Measurements from ENCODE around the gene WDR73. TPM values are rescaled to one million over a fixed set of nuclear protein-coding genes. Genes with fewer than 3 reads are reported as not detected.

The WDR73 gene
- polyA plus RNA-seq, 3 donors, result 12.1 to 19.9 (median 14.3) TPM

GRCh38 chr15:84638103-84638502 is 16.0 kb downstream of the WDR73 start:
- H3K79me2 ChIP-seq (ENCODE audit: insufficient read depth, low read length), result peaks cover 15% of the 10 kb centered on the region
- peaks cover 18% of the 10 kb centered on the region for H3K4me1 Mint-ChIP-seq
- no peaks in the 10 kb centered on the region for H3K9me3 Mint-ChIP-seq
- no peak overlapping the region for H3K4me3 Mint-ChIP-seq
- no peaks in the 10 kb centered on the region for H3K9me3 ChIP-seq (replicated peaks in 1 of 2; ENCODE audit: control insufficient read depth in 1 of 2, insufficient read depth in 1 of 2, low read length in 2 of 2)
- H3K4me2 ChIP-seq (replicated peaks; ENCODE audit: extremely low read depth, low read length, poor library complexity, severe bottlenecking), result no peak overlapping the region
- no peak overlapping the region for H3K27ac ChIP-seq (ENCODE audit: low read depth in 1 of 2, low read length in 2 of 2)
- TF ChIP-seq CTCF (IDR thresholded peaks at IDR 0.05), result no peak
- no peak overlapping the region for H2AFZ ChIP-seq (ENCODE audit: insufficient read depth, low read depth, low read length, poor library complexity, severe bottlenecking)
- H3K36me3 Mint-ChIP-seq, result peaks cover 43 to 70% of the 10 kb centered on the region in 2 donors
- H3K4me3 ChIP-seq (replicated peaks in 1 of 3; ENCODE audit: low read depth in 2 of 3, low read length in 3 of 3), result no peak overlapping the region
- H3K27me3 Mint-ChIP-seq (ENCODE audit: low read depth in 3 of 3), result no peaks in the 10 kb centered on the region
- H3K27me3 ChIP-seq (ENCODE audit: control insufficient read depth in 2 of 2, insufficient read depth in 2 of 2, low read length in 2 of 2), result no peaks in the 10 kb centered on the region
- no peak overlapping the region for H3K27ac Mint-ChIP-seq
- intact Hi-C loops (cut with micrococcal nuclease), result no loop called here
- no peaks in the 10 kb centered on the region for H4K20me1 ChIP-seq (ENCODE audit: insufficient read depth, low read length)
- peaks cover 51 to 61% of the 10 kb centered on the region in 2 donors for H3K36me3 ChIP-seq (replicated peaks in 1 of 2; ENCODE audit: control insufficient read depth in 1 of 2, insufficient read depth in 2 of 2, low read length in 2 of 2)
- peaks cover 7 to 19% of the 10 kb centered on the region in 2 donors for H3K4me1 ChIP-seq (ENCODE audit: control insufficient read depth in 1 of 2, insufficient read depth in 2 of 2, low read length in 2 of 2)
- no peak for DNase-seq
- WGBS (ENCODE audit: insufficient coverage), result no CpG with 5 or more reads among the region's 3 CpGs
- no peak overlapping the region for H3K9ac ChIP-seq (ENCODE audit: insufficient read depth, low read length, poor library complexity, severe bottlenecking)

- Mint-ChIP-seq H3K36me3 (peaks cover 16 to 35% of the 10 kb centered on the region in 2 donors), H3K4me3 (peak overlapping the region; percentile 87 to 88), H3K4me1 (peaks cover 40% of the 10 kb centered on the region), H3K9me3 (no peaks in the 10 kb centered on the region), H3K27ac (peak overlapping the region; percentile 16 to 80 (median 59)), H3K27me3 (ENCODE audit: low read depth in 3 of 3) (no peaks in the 10 kb centered on the region)
- Histone ChIP-seq H3K27ac (ENCODE audit: low read depth in 1 of 2, low read length in 2 of 2) (peak overlapping the region in 1 of 2 donors; percentile 85), H3K79me2 (ENCODE audit: insufficient read depth, low read length) (peaks cover 28% of the 10 kb centered on the region), H2AFZ (ENCODE audit: insufficient read depth, low read depth, low read length, poor library complexity, severe bottlenecking) (peak overlapping the region; percentile 92), H3K4me1 (ENCODE audit: control insufficient read depth in 1 of 2, insufficient read depth in 2 of 2, low read length in 2 of 2) (peaks cover 30 to 48% of the 10 kb centered on the region in 2 donors), H4K20me1 (ENCODE audit: insufficient read depth, low read length) (no peaks in the 10 kb centered on the region), H3K4me2 (replicated peaks; ENCODE audit: extremely low read depth, low read length, poor library complexity, severe bottlenecking) (peak overlapping the region; percentile 73), H3K4me3 (replicated peaks in 1 of 3; ENCODE audit: low read depth in 2 of 3, low read length in 3 of 3) (peak overlapping the region; percentile 38 to 85 (median 84)), H3K9ac (ENCODE audit: insufficient read depth, low read length, poor library complexity, severe bottlenecking) (peak overlapping the region; percentile 74), H3K36me3 (replicated peaks in 1 of 2; ENCODE audit: control insufficient read depth in 1 of 2, insufficient read depth in 2 of 2, low read length in 2 of 2) (peaks cover 14 to 24% of the 10 kb centered on the region in 2 donors), H3K9me3 (replicated peaks in 1 of 2; ENCODE audit: control insufficient read depth in 1 of 2, insufficient read depth in 1 of 2, low read length in 2 of 2) (no peaks in the 10 kb centered on the region), H3K27me3 (ENCODE audit: control insufficient read depth in 2 of 2, insufficient read depth in 2 of 2, low read length in 2 of 2) (no peaks in the 10 kb centered on the region)
- intact Hi-C loops (cut with micrococcal nuclease), result no loop called here
- no peak for DNase-seq
- 6% methylated on average over 15 of the region's 23 CpGs for WGBS (ENCODE audit: insufficient coverage)
- TF ChIP-seq CTCF (IDR thresholded peaks at IDR 0.05), result no peak
Measured at GRCh38 chr15:84634228-84634837, 19.8 kb downstream of the WDR73 start.

Data from CD14-positive monocyte (primary cell).